Measurements from ENCODE around the gene DAPL1. TPM values are rescaled to one million over a fixed set of nuclear protein-coding genes. Genes with fewer than 3 reads are reported as not detected.

The DAPL1 gene
- total RNA-seq, 2 donors from 2014 or later: 0.48 TPM; not detected in 1

DNA sequence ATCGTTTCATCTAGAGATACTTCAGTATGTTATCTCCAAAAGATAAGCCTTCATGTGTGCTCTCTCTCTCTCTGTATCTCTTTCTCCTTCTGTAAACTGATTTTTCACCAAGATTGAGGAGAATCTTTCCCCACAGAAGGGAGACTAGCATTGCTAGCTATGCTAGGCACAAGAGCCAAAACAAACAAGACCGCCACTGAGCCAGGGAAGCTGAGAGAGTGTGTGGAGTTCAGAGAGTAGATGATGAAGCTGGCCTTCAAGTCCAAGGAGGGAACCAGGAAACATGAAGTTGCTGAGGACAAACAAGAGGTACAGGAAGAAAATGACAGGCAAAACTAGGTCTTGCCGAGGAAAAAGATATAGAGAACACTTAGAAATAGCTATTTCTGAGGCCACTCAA is 23.4 kb downstream of the DAPL1 start:
- DNase-seq: no peak
- Histone ChIP-seq H3K36me3 (no peaks in the 10 kb centered on the region), H3K4me3 (no peak overlapping the region), H3K27ac (no peak overlapping the region), H3K4me1 (no peaks in the 10 kb centered on the region), H3K9me3 (no peaks in the 10 kb centered on the region), H3K9ac (ENCODE audit: low read depth in 2 of 2, low read length in 2 of 2) (no peak overlapping the region), H3K27me3 (no peaks in the 10 kb centered on the region)
- TF ChIP-seq, protein P1, sequence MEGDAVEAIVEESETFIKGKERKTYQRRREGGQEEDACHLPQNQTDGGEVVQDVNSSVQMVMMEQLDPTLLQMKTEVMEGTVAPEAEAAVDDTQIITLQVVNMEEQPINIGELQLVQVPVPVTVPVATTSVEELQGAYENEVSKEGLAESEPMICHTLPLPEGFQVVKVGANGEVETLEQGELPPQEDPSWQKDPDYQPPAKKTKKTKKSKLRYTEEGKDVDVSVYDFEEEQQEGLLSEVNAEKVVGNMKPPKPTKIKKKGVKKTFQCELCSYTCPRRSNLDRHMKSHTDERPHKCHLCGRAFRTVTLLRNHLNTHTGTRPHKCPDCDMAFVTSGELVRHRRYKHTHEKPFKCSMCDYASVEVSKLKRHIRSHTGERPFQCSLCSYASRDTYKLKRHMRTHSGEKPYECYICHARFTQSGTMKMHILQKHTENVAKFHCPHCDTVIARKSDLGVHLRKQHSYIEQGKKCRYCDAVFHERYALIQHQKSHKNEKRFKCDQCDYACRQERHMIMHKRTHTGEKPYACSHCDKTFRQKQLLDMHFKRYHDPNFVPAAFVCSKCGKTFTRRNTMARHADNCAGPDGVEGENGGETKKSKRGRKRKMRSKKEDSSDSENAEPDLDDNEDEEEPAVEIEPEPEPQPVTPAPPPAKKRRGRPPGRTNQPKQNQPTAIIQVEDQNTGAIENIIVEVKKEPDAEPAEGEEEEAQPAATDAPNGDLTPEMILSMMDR (IDR thresholded peaks at IDR 0.05): no peak
- intact Hi-C loops (cut with DNase I): no loop called here

DNA sequence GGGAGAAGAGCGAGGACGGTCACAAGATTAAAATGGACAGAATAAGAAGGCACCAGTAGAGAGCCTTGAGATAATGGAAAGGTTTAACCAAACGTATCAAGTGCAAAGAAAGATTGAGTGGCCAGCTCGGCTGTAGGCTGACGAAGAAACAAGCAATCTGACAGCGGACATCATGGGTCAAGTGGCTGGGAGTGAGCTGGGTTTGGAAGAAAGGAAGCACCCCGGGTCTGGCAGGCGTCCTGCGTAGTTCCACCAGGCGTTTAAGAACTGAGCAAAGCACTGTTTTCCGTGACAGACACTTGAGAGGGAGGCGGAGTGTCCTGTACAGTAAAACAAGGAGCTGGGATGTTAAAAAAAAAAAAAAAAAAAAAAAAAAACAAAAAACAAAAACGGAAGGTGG is 27.1 kb downstream of the DAPL1 start:
- Histone ChIP-seq H3K9ac (ENCODE audit: low read depth in 2 of 2, low read length in 2 of 2) (no peak overlapping the region), H3K27me3 (no peaks in the 10 kb centered on the region), H3K9me3 (no peaks in the 10 kb centered on the region), H3K27ac (no peak overlapping the region), H3K4me1 (no peaks in the 10 kb centered on the region), H3K36me3 (no peaks in the 10 kb centered on the region), H3K4me3 (no peak overlapping the region)
- TF ChIP-seq, protein P1 (IDR thresholded peaks at IDR 0.05): no peak
- DNase-seq: no peak
- intact Hi-C loops (cut with DNase I): no loop called here

DNA sequence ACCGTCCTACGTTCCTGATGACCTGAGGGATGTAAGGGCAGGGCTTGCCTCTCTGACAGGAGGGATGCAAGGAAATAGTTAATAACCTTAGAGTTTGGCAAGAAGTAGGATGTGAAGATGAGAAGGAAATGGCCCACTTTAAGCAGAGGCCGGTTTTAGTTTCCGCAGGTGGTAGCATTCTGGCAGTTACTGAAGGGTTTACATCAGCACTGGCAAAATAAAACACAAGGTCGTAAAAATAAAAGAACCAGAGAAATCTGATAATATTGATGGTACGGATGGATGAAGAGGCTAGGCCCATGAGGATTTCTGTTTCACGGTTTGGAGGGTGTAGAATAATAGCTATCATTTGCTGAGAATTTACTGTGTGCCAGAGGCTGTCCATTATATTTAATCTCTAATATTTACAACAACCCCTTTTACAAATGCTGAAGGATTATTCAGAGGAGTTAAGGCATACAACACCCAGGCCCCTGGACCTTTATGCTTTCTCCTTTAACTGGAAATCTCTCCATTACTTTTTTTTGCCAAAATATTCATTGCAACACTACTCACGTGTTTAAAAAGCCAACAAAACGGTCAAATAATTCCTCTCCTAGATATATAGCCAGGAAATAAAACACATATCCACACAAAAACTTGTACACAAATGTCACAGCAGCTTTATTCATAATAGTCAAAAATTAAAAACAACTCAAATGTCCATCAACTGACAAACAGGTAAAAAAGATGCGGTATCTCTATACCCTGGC is 28.5 kb downstream of the DAPL1 start:
- no peaks in the 10 kb centered on the region for H3K4me1 ChIP-seq
- no peak overlapping the region for H3K4me3 ChIP-seq
- no peaks in the 10 kb centered on the region for H3K27me3 ChIP-seq
- H3K9me3 ChIP-seq: no peaks in the 10 kb centered on the region
- no peak overlapping the region for H3K9ac ChIP-seq (ENCODE audit: low read depth in 2 of 2, low read length in 2 of 2)
- H3K36me3 ChIP-seq: no peaks in the 10 kb centered on the region
- TF ChIP-seq, protein P1 (IDR thresholded peaks at IDR 0.05): no peak
- intact Hi-C loops (cut with DNase I): no loop called here
- no peak overlapping the region for H3K27ac ChIP-seq
- DNase-seq: no peak

DNA sequence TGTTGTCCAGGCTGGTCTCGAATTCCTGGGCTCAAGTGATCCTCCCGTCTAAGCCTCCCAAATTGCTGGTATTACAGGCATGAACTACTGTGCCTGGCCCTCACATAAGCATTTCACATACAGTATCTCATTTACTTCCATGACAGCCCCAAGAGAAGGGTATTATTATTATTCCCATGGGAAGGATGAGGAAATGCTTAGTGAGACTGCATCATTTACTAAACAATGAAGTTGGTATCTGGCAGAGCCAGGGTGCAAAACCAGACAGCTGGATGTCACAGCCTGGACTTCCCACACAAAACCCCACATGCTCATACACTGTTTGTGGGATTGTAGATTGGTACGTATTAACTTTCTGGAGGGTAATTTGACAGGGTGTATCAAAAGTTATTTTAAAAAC is 29.9 kb downstream of the DAPL1 start:
- Histone ChIP-seq H3K4me1 (no peaks in the 10 kb centered on the region), H3K36me3 (no peaks in the 10 kb centered on the region), H3K4me3 (no peak overlapping the region), H3K9me3 (no peaks in the 10 kb centered on the region), H3K27ac (no peak overlapping the region), H3K27me3 (no peaks in the 10 kb centered on the region), H3K9ac (ENCODE audit: low read depth in 2 of 2, low read length in 2 of 2) (no peak overlapping the region)
- no peak for DNase-seq
- TF ChIP-seq, protein P1 (IDR thresholded peaks at IDR 0.05): no peak
- intact Hi-C loops (cut with DNase I): no loop called here

DNA sequence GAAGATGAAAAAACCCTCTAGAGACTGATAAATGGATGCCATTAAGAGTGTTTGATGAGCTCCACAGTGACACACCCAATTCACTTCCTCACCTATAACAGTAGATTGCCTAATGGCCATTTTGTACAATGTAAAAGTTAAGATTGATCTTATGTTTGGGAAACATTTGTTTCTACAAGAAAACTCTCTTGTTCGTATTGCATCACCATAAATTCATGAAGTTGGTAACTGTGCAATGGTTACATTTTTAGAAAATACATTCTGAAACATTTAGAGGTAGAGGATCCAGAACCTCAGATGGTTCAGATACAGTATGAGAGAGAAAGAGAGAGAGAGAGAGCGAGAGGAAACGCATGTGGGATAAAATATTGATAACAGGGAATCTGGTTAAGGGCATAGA is 31.8 kb downstream of the DAPL1 start:
- TF ChIP-seq, protein P1 (IDR thresholded peaks at IDR 0.05): no peak
- Histone ChIP-seq H3K9me3 (no peaks in the 10 kb centered on the region), H3K27ac (no peak overlapping the region), H3K4me1 (no peaks in the 10 kb centered on the region), H3K27me3 (no peaks in the 10 kb centered on the region), H3K36me3 (no peaks in the 10 kb centered on the region), H3K4me3 (no peak overlapping the region), H3K9ac (ENCODE audit: low read depth in 2 of 2, low read length in 2 of 2) (no peak overlapping the region)
- intact Hi-C loops (cut with DNase I): no loop called here
- DNase-seq: no peak
